WERI-Rb-1 (cell line): ENCODE measurements around the gene GALNT12.
A peak's percentile ranks its signal among the peaks of the same experiment; 100 is the strongest.

Source experiments
- DNase-seq: peaks from one replicate; pipeline ENCODE4 v3.0.0-alpha.2; 2020
- H3K27ac ChIP-seq: fragments of 250-450 bp; sonication (Bioruptor Pico); 2 replicates; pipeline ENCODE4 v1.5.1; 2020; ENCODE audit warnings: mild to moderate bottlenecking, moderate library complexity
- H3K27me3 ChIP-seq: fragments of 250-450 bp; sonication (Bioruptor Pico); 2 replicates; pipeline ENCODE4 v1.5.1; 2021; ENCODE audit warnings: mild to moderate bottlenecking, low read depth, moderate library complexity; ENCODE audit not compliant: insufficient read depth, severe bottlenecking
- H3K36me3 ChIP-seq: fragments of 250-450 bp; sonication (Bioruptor Pico); 2 replicates; pipeline ENCODE4 v1.5.1; 2020; ENCODE audit warnings: mild to moderate bottlenecking, moderate library complexity
- H3K4me3 ChIP-seq: 2 replicates; pipeline ENCODE4 v1.5.1; 2011; ENCODE audit warnings: low read depth, mild to moderate bottlenecking, control low read depth, low read length
- H3K9me3 ChIP-seq: fragments of 250-450 bp; sonication (Bioruptor Pico); 2 replicates; pipeline ENCODE4 v1.5.1; 2021; ENCODE audit warnings: mild to moderate bottlenecking, moderate library complexity; ENCODE audit not compliant: severe bottlenecking
- CTCF ChIP-seq: IDR thresholded peaks from 2 replicates; pipeline ENCODE4 v1.5.1; 2011; ENCODE audit warnings: low read depth, mild to moderate bottlenecking, control low read depth, inconsistent platforms, low read length

GALNT12 gene

GRCh38 chr9:98772364-98773155 is 34.9 kb upstream of the GALNT12 start:
- no peak for TF ChIP-seq CTCF
- no peaks in the 10 kb centered on the region for H3K27me3 ChIP-seq
- H3K36me3 ChIP-seq: peaks cover 75% of the 10 kb centered on the region
- no peak overlapping the region for H3K4me3 ChIP-seq
- DNase-seq: no peak
- no peaks in the 10 kb centered on the region for H3K9me3 ChIP-seq
- H3K27ac ChIP-seq: no peak overlapping the region

- Histone ChIP-seq H3K4me3 (no peak overlapping the region), H3K9me3 (no peaks in the 10 kb centered on the region), H3K27ac (no peak overlapping the region), H3K36me3 (peaks cover 70% of the 10 kb centered on the region), H3K27me3 (no peaks in the 10 kb centered on the region)
- no peak for DNase-seq
- peak; percentile 47 for TF ChIP-seq CTCF
These were observed 33.7 kb upstream of the GALNT12 start for GRCh38 chr9:98773721-98774120.

GRCh38 chr9:98774746-98775145 is 32.7 kb upstream of the GALNT12 start:
- H3K36me3 ChIP-seq: peaks cover 62% of the 10 kb centered on the region
- DNase-seq: peak; percentile 60
- peak; percentile 92 for TF ChIP-seq CTCF
- H3K4me3 ChIP-seq: no peak overlapping the region
- no peaks in the 10 kb centered on the region for H3K27me3 ChIP-seq
- H3K27ac ChIP-seq: no peak overlapping the region
- no peaks in the 10 kb centered on the region for H3K9me3 ChIP-seq

GRCh38 chr9:98775831-98776441 is 31.5 kb upstream of the GALNT12 start:
- Histone ChIP-seq H3K27me3 (no peaks in the 10 kb centered on the region), H3K4me3 (no peak overlapping the region), H3K36me3 (peaks cover 52% of the 10 kb centered on the region), H3K9me3 (no peaks in the 10 kb centered on the region), H3K27ac (no peak overlapping the region)
- DNase-seq: peak; percentile 85
- TF ChIP-seq CTCF: peak; percentile 86

GRCh38 chr9:98777618-98778017 is 29.9 kb upstream of the GALNT12 start:
- H3K4me3 ChIP-seq: no peak overlapping the region
- peaks cover 52% of the 10 kb centered on the region for H3K36me3 ChIP-seq
- peak overlapping the region; percentile 60 for H3K27ac ChIP-seq
- no peak for DNase-seq
- TF ChIP-seq CTCF: no peak
- no peaks in the 10 kb centered on the region for H3K9me3 ChIP-seq
- no peaks in the 10 kb centered on the region for H3K27me3 ChIP-seq
